Stimulated activated CD4-positive, alpha-beta T cell treated with anti-CD3 and anti-CD28 coated beads, Interleukin-4, amount 100 ng/mL, for 1 hour (primary cell): ENCODE results near the gene PLP2.

Experiments
- DNase-seq: peaks from one replicate; pipeline ENCODE4 v3.0.0-alpha.2; 2020

Gene PLP2

DNA sequence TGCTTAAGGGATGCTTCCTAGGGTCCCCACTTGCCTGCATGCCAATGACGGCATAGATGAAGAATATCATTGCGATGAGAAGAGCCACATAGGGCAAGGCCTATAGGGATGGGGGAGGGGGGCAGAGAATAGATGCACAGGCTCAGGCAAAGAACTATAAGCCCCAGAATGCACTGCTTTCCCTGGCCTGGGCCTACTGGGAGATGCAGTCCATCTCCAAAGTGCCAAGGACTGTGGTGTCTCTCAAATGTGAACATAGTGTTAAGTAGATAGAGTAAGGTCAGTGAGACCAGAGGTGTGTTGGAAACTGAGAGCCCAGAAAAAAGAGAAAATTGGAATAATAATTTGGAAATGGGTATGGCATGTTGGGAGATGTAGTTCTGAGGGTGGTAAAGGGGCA lies 40.5 kb downstream of the PLP2 start:
- DNase-seq, result no peak

DNA sequence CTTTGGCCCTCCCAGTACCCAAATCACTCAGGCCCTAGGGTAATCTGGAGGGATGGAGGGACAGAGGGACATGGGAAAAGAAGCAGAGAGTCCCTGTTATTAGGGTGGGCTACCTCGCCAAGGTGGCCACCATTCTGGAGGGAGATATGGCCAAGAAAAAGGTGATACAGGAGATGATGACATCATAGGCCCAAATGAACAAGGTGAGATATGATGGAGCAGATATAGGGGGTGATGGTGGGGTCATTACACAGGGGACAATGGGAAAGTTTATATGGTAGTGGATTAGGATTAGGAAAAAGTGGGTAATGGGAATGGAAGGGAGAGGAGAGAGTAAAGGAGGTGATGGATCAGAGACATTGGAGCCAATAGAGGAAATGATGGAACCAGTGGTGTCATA lies 41.2 kb downstream of the PLP2 start:
- DNase-seq, result no peak

DNA sequence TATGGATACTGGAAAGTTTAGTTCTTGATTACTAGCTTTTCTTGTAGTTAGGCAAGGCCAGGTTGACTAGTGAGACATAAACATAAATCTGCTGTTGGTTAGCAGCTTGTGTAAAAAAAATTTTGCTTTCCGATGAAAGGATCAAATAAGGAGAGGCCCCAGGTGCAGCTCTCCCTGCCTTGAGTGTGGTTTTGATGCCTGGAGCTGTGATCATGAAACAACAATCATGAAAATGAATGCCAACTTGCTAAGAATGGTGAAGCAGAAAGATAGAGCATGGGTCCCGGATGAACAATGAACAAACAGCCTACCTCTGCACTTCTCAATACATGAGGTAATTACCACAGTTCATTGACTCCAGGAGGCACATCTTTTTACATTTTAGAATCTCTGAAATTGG lies 42.7 kb downstream of the PLP2 start:
- no peak for DNase-seq

DNA sequence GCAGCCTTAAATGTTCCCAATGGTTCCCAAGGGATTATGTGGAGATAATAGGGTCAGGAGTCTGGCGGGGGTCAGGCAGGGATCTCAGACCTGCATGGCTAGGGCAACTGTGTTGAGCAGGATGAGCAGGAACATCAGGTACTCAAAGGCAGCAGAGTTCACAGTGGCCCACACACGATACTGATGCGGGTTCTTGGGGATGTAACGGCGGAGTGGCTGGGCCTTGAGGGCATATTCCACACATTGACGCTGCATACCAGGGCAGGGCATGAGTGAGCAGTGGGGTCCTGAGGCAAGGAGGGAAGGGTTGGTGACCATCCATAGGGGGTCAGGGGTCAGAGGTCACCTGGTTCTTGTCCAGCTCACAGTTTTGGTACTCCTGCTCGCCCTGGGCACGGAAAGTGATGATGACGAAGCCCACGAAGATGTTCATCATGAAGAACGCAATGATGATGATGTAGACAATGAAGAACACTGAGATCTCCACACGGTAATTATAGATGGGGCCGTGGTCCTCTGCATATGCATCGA lies 43.4 kb downstream of the PLP2 start:
- no peak for DNase-seq

DNA sequence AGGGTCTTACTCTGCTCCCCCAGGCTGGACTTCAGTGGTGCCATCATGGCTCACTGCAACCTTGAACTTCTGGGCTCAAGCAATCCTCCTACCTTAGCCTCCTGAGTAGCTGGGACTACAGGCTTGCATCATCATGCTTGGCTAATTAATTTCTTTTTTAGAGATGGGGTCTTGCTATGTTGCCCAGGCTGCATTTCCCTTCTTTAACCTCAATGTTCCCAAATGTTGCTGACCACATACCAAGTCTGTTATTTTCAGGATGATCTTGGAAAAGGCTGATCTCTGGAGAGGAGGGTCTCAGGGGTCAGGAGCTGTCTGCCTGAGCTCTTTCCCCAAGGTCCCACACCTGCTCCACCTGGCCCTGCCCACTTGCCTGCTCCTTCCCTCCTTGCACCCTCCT lies 48.4 kb downstream of the PLP2 start:
- no peak for DNase-seq

DNA sequence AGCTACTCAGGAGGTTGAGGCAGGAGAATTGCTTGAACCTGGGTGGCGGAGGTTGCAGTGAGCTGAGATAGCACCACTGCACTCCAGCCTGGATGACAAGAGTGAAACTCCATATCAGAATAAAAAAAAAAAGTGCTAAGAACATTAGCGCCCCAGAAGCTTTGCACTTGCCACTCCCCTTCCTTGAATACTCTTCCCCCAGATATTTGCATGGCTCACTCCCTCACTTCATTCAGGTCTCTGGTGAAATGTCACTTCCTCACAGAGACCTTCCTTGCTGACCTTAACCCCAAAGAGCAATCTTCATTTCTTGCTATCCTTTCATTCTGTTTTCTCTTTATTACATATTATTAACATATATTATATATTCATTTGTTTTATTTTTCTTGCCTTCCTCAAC lies 50.2 kb downstream of the PLP2 start:
- no peak for DNase-seq
